GM18873 (cell line): ENCODE data around the gene ANAPC4.

Experiments
- ATAC-seq: cut with Tn5 transposase; IDR thresholded peaks from one replicate; pipeline ENCODE4 v1.9.1; 2021; ENCODE audit warnings: mild to moderate bottlenecking, moderate library complexity, moderate number of reproducible peaks; ENCODE audit not compliant: unreplicated experiment, low FRiP score

The ANAPC4 gene

GRCh38 chr4:25467843-25468242, 90.8 kb downstream of the ANAPC4 start:
- ATAC-seq, result no peak
